Common myeloid progenitor, CD34-positive (primary cell): ENCODE data around the gene ARMC3.

Experiments used
- CTCF ChIA-PET: fragments of 350-600 bp; sonication (Branson Sonifier 250); formaldehyde crosslinking; loops from one replicate; lab custom pipeline; 2021; ENCODE audit warnings: antibody characterized with exemption; lab: Charles Lee
- POLR2A ChIA-PET: fragments of 350-600 bp; sonication (Branson Sonifier 250); formaldehyde crosslinking; loops from one replicate; lab custom pipeline; 2021; ENCODE audit warnings: antibody characterized with exemption; lab: Charles Lee
- DNase-seq, 3 donors: peaks; one replicate each; pipeline versions ENCODE4 v3.0.0 to v3.0.0-alpha.2; 2013
- H3K27ac ChIP-seq, 2 experiments: 1 replicate in 1 of 2; 2 replicates in 1 of 2; pipeline ENCODE4 v1.7.0; 2013; ENCODE audit warnings: inconsistent platforms in 2 of 2, low read length in 2 of 2, mild to moderate bottlenecking in 2 of 2, low read depth in 1 of 2, moderate library complexity in 1 of 2; ENCODE audit not compliant: severe bottlenecking in 2 of 2, insufficient read depth in 1 of 2, poor library complexity in 1 of 2
- H3K27me3 ChIP-seq, 5 experiments: replicated peaks in 2 of 5; 1 replicate in 3 of 5; 2 replicates in 2 of 5; pipeline versions ENCODE4 v1.6.1 to v1.7.0; 2013; ENCODE audit warnings: low read length in 4 of 5, mild to moderate bottlenecking in 2 of 5, moderate library complexity in 2 of 5, inconsistent platforms in 1 of 5; ENCODE audit not compliant: insufficient read depth in 5 of 5, control insufficient read depth in 4 of 5
- H3K36me3 ChIP-seq, 4 experiments: 1 replicate in 2 of 4; 2 replicates in 2 of 4; pipeline versions ENCODE4 v1.6.1 to v1.7.0; 2013; ENCODE audit warnings: low read length in 3 of 4, control low read depth in 1 of 4, mild to moderate bottlenecking in 1 of 4; ENCODE audit not compliant: control insufficient read depth in 4 of 4, insufficient read depth in 4 of 4
- H3K4me1 ChIP-seq, 4 experiments: 1 replicate in 3 of 4; 2 replicates in 1 of 4; pipeline versions ENCODE4 v1.6.1 to v1.7.1; 2013; ENCODE audit warnings: low read length in 3 of 4, mild to moderate bottlenecking in 3 of 4, control low read depth in 1 of 4, inconsistent platforms in 1 of 4, moderate library complexity in 1 of 4; ENCODE audit not compliant: control insufficient read depth in 4 of 4, insufficient read depth in 4 of 4; ENCODE audit errors: control extremely low read depth in 1 of 4
- H3K4me3 ChIP-seq, 7 experiments: 1 replicate in 4 of 7; 2 replicates in 3 of 7; pipeline versions ENCODE4 v1.5.1 to v1.7.0; 2013; ENCODE audit warnings: mild to moderate bottlenecking in 7 of 7, low read length in 6 of 7, moderate library complexity in 6 of 7, inconsistent platforms in 2 of 7, low read depth in 2 of 7, control low read depth in 1 of 7; ENCODE audit not compliant: insufficient read depth in 4 of 7, control insufficient read depth in 1 of 7; ENCODE audit errors: extremely low read depth in 1 of 7
- H3K9me3 ChIP-seq, 5 experiments: 1 replicate in 4 of 5; 2 replicates in 1 of 5; pipeline versions ENCODE4 v1.6.1 to v1.7.1; 2013; ENCODE audit warnings: low read length in 4 of 5, mild to moderate bottlenecking in 2 of 5, inconsistent platforms in 1 of 5, low read depth in 1 of 5, moderate library complexity in 1 of 5; ENCODE audit not compliant: control insufficient read depth in 4 of 5, insufficient read depth in 2 of 5; ENCODE audit errors: control extremely low read depth in 1 of 5
- WGBS: methylation state at CpG from one replicate; pipeline ENCODE4 v1.1.5; 2013; ENCODE audit not compliant: insufficient coverage; 5-methylcytosine and 5-hydroxymethylcytosine counted together

The ARMC3 gene

GRCh38 chr10:22999942-23000341 is 72.1 kb downstream of the ARMC3 start:
- POLR2A ChIA-PET, result no interaction called here
- DNase-seq, result no peak
- CTCF ChIA-PET, result no interaction called here

GRCh38 chr10:23001901-23002516 is 74.2 kb downstream of the ARMC3 start:
- Histone ChIP-seq H3K36me3 (no peaks in the 10 kb centered on the region), H3K27me3 (peaks cover 0 to 4% (median 2%) of the 10 kb centered on the region in 5 experiments), H3K9me3 (no peaks in the 10 kb centered on the region), H3K27ac (no peak overlapping the region), H3K4me1 (no peaks in the 10 kb centered on the region), H3K4me3 (no peak overlapping the region)
- POLR2A ChIA-PET, result interaction anchor here (0.6 kb wide), 1 partner anchor 133 kb away, joined by 9 read pairs; no protein-coding TSS in a partner anchor
- 93% methylated on average over 13 of the region's 14 CpGs for WGBS
- CTCF ChIA-PET, result interaction anchor here (0.9 to 1.1 kb wide), 2 partner anchors 13 to 1008 kb away, joined by 3 to 4 read pairs; no protein-coding TSS in a partner anchor
- no peak for DNase-seq

More at GRCh38 chr10:22999942-23000341, 72.1 kb downstream of the ARMC3 start:
- Histone ChIP-seq H3K36me3 (no peaks in the 10 kb centered on the region), H3K4me3 (no peak overlapping the region), H3K27me3 (peaks cover 0 to 4% (median 3%) of the 10 kb centered on the region in 5 experiments), H3K27ac (no peak overlapping the region), H3K4me1 (no peaks in the 10 kb centered on the region), H3K9me3 (no peaks in the 10 kb centered on the region)
- 91% methylated on average over 2 of the region's 2 CpGs for WGBS

- POLR2A ChIA-PET, result interaction anchor here (0.6 kb wide), 1 partner anchor 1574 kb away, joined by 3 read pairs; no protein-coding TSS in a partner anchor
- no peak for DNase-seq
- Histone ChIP-seq H3K4me3 (no peak overlapping the region), H3K27ac (no peak overlapping the region), H3K27me3 (peaks cover 0 to 3% (median 2%) of the 10 kb centered on the region in 5 experiments), H3K4me1 (no peaks in the 10 kb centered on the region), H3K36me3 (no peaks in the 10 kb centered on the region), H3K9me3 (no peaks in the 10 kb centered on the region)
- 100% methylated on average over 3 of the region's 12 CpGs for WGBS
- CTCF ChIA-PET, result interaction anchor here (0.8 to 1.2 kb wide), 2 partner anchors 8 to 14 kb away, joined by 3 read pairs; no protein-coding TSS in a partner anchor
Observed at GRCh38 chr10:23005150-23005549, 77.3 kb downstream of the ARMC3 start.

- no peak overlapping the region for H3K27ac ChIP-seq
- H3K27me3 ChIP-seq, result peaks cover 0 to 3% (median 0%) of the 10 kb centered on the region in 5 experiments
- ChIA-PET POLR2A (no interaction called here), CTCF (interaction anchor here (1.0 kb wide), 1 partner anchor 9 kb away, joined by 3 read pairs; no protein-coding TSS in a partner anchor)
- WGBS, result no CpG with 5 or more reads among the region's 3 CpGs
- no peak for DNase-seq
- no peaks in the 10 kb centered on the region for H3K36me3 ChIP-seq
- peaks cover 0 to 3% (median 0%) of the 10 kb centered on the region in 5 experiments for H3K9me3 ChIP-seq
- no peaks in the 10 kb centered on the region for H3K4me1 ChIP-seq
- no peak overlapping the region for H3K4me3 ChIP-seq
Observed at GRCh38 chr10:23013581-23014335, 85.9 kb downstream of the ARMC3 start.

- Histone ChIP-seq H3K4me1 (no peaks in the 10 kb centered on the region), H3K27ac (no peak overlapping the region), H3K4me3 (no peak overlapping the region), H3K9me3 (peaks cover 0 to 3% (median 0%) of the 10 kb centered on the region in 5 experiments), H3K36me3 (no peaks in the 10 kb centered on the region), H3K27me3 (no peaks in the 10 kb centered on the region)
- CTCF ChIA-PET, result no interaction called here
- WGBS, result 88% methylated on average over 5 of the region's 7 CpGs
- POLR2A ChIA-PET, result no interaction called here
- no peak for DNase-seq
Observed at GRCh38 chr10:23015021-23015707, 87.3 kb downstream of the ARMC3 start.

- 88% methylated on average over 3 of the region's 3 CpGs for WGBS
- Histone ChIP-seq H3K4me1 (no peaks in the 10 kb centered on the region), H3K9me3 (peaks cover 0 to 3% (median 2%) of the 10 kb centered on the region in 5 experiments), H3K27ac (no peak overlapping the region), H3K36me3 (no peaks in the 10 kb centered on the region), H3K27me3 (no peaks in the 10 kb centered on the region), H3K4me3 (no peak overlapping the region)
- DNase-seq, result no peak
- CTCF ChIA-PET, result no interaction called here
- POLR2A ChIA-PET, result no interaction called here
Observed at GRCh38 chr10:23016636-23017035, 88.8 kb downstream of the ARMC3 start.
